Stimulated activated naive B cell treated with anti-CD40 and anti-IgM and Interleukin-4, amounts not matched to agents 10 μg/mL and 1 μg/mL and 100 μg/mL, for 72 hours (primary cell): Measurements from ENCODE around the gene ATXN7L3B.

ENCODE experiments used
- ATAC-seq, 2 donors: fragments of 150-1000 bp; cut with Tn5 transposase; replicated peaks; 2 replicates each; pipeline ENCODE4 v1.10.0; 2021; ENCODE audit warnings: moderate library complexity in 1 of 2
- DNase-seq: peaks from one replicate; pipeline ENCODE4 v3.0.0; 2021
- H3K27ac Mint-ChIP-seq: one replicate; pipeline ENCODE4 v1.8.0; 2022; ENCODE audit warnings: mild to moderate bottlenecking, mixed read lengths
- H3K27me3 Mint-ChIP-seq, 2 donors: one replicate each; pipeline ENCODE4 v1.8.0; 2022; ENCODE audit warnings: mixed read lengths in 2 of 2
- H3K36me3 Mint-ChIP-seq, 2 donors: one replicate each; pipeline ENCODE4 v1.8.0; 2022; ENCODE audit warnings: mixed read lengths in 2 of 2, mild to moderate bottlenecking in 1 of 2
- H3K4me1 Mint-ChIP-seq, 2 donors: one replicate each; pipeline ENCODE4 v1.8.0; 2022; ENCODE audit warnings: mixed read lengths in 2 of 2, mild to moderate bottlenecking in 1 of 2
- H3K4me3 Mint-ChIP-seq, 2 donors: one replicate each; pipeline ENCODE4 v1.8.0; 2022; ENCODE audit warnings: mild to moderate bottlenecking in 2 of 2, mixed read lengths in 2 of 2, moderate library complexity in 1 of 2
- H3K9me3 Mint-ChIP-seq, 2 donors: one replicate each; pipeline ENCODE4 v1.8.0; 2022; ENCODE audit warnings: mixed read lengths in 2 of 2, mild to moderate bottlenecking in 1 of 2

ATXN7L3B gene

GRCh38 chr12:74584483-74585062 lies 46.9 kb downstream of the ATXN7L3B start:
- Mint-ChIP-seq H3K9me3 (peaks cover 0 to 2% of the 10 kb centered on the region in 2 donors), H3K4me1 (no peaks in the 10 kb centered on the region), H3K4me3 (no peak overlapping the region), H3K27ac (no peak overlapping the region), H3K36me3 (no peaks in the 10 kb centered on the region), H3K27me3 (no peaks in the 10 kb centered on the region)
- ATAC-seq: no peak
- no peak for DNase-seq

GRCh38 chr12:74586251-74586650 lies 48.6 kb downstream of the ATXN7L3B start:
- Mint-ChIP-seq H3K27me3 (no peaks in the 10 kb centered on the region), H3K9me3 (peaks cover 0 to 2% of the 10 kb centered on the region in 2 donors), H3K4me1 (no peaks in the 10 kb centered on the region), H3K36me3 (no peaks in the 10 kb centered on the region), H3K27ac (no peak overlapping the region), H3K4me3 (no peak overlapping the region)
- DNase-seq: no peak
- ATAC-seq: no peak
